HG03280 (cell line): ENCODE measurements around the gene SBF2.
"Not testable (repeated sequence)": the region's sequence is repeated elsewhere in the genome, so short reads cannot be mapped to it uniquely, and the experiment has no call there.

Experiments used
- ATAC-seq: cut with Tn5 transposase; IDR thresholded peaks from one replicate; pipeline ENCODE4 v1.9.1; 2021; ENCODE audit warnings: mild to moderate bottlenecking, moderate library complexity; ENCODE audit not compliant: unreplicated experiment

The SBF2 gene

GRCh38 chr11:10125522-10126133 lies 168.4 kb downstream of the SBF2 start:
- ATAC-seq = no peak

DNA sequence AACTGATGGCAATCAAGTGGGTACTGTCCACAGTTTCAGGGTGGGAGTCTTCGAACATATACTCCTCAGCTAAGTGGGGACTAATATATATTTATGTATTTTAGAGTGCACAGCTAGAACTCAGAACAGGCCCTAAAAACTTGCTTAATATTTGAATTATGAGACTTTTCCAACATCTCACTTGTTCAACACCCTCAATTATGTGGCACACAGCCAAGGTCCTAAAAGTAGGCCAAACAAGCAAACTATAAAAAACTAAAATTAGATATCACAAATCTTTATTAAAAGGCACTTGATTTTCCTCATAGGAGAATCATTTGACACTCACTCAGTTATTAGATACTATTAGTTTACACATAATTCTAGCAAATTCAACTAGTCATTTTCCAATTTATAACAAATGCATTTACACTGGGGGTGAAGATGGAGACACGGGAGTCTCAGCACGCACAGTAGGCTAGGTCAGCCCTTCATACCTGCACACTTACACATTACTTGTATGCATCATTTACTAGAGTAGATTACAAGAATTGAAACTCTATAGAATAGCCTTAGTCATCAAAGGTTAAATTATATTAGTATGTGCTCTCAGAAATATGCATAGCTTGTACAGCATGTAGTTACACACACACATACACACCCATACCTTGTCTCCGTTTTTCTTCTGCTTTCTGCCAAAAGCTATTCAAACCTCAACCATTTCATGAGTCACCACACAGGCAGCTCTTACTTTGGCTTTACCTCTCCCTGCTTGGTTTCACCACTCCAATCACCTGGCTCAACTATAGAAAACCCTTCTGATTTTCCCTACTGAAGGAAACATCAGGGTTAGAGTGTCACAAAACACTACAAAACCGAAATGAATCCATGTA lies 171.5 kb downstream of the SBF2 start:
- no peak for ATAC-seq

GRCh38 chr11:10118865-10119264 lies 175.2 kb downstream of the SBF2 start:
- no peak for ATAC-seq

DNA sequence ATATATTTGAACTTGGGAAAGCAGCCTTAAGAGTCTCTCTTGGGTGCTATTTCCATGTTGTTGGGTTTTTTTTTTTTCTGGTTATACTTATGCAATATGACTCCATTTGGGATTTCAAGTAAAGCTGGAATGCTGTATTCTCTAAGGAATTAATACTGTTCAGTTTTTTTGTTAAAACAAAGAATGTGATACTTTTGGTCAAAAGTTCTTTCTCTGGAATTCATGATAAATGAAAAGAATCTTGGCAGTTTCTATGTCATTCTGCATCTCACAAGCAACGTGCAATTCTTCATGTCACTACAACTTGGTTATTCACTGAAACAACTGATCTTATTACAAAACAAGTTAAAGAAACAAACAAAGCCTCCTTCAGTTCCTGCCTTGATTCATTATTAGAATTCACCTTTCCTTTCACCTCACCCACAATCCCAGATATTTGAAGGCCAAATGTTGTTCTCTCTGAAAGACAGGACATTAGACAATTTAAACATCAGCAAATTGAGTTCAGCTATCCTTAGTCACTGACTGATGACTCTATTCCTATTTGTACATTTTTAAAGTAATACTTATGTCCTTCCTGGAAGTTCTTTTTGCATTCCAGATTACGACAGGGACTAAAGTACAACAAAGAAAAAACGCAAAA lies 176.2 kb downstream of the SBF2 start:
- ATAC-seq = no peak

GRCh38 chr11:10116588-10116987 lies 177.4 kb downstream of the SBF2 start:
- no peak for ATAC-seq

GRCh38 chr11:10114593-10115404 lies 179.2 kb downstream of the SBF2 start:
- no peak for ATAC-seq

DNA sequence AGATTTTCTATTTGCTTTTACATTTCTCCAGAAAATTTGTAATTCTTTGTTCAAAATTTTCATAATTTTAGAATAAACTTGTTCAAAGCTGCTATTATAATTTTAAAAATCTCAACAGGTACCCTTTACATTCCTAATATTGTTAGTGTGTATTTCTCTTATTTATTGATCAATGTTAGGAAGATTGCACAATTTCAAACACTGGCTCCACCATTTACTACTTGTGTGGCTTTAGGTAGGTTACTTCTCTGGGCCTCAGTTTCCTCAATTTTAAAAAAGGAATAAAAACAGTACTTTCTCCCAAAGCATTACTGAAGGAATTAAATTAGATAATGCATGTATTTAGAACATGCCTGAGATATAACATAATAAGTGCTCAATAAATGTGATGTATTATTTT lies 180.2 kb downstream of the SBF2 start:
- no peak for ATAC-seq

- ATAC-seq = no peak
Measured at GRCh38 chr11:10109806-10110205, 184.2 kb downstream of the SBF2 start.

DNA sequence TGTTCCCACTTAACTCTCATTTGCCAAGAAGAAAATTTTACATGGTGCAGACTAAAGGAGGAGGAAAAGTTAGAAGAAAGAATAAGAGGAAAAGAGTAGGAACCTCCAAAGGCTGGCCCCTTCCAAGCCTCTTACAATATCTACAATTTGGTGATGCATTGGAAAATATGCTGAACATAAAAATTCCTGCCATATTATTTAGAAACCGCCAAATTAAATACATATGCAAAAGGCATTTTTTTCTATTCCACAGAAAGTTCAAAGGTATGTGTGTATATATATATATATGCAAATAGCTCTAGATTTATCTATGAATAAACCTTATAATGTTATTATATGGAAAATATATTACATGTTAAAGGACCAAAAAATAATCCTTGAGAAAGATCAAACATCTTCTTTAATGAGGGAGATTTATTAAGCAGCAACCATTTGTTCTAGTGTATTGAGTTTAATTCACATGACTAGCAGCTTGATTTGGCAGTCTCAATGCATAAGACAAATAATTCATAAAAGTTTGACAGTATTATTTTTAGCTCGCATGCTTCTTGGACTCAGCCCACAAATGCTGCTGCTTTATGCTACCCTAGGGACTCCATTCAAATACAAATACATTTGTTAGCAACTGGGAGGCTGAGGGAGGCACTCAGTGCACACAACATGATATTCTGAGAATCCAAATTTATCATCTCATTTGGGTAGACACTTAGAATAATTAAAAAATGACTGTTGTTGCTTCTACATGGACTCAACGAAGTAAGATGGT lies 184.9 kb downstream of the SBF2 start:
- ATAC-seq = no peak

DNA sequence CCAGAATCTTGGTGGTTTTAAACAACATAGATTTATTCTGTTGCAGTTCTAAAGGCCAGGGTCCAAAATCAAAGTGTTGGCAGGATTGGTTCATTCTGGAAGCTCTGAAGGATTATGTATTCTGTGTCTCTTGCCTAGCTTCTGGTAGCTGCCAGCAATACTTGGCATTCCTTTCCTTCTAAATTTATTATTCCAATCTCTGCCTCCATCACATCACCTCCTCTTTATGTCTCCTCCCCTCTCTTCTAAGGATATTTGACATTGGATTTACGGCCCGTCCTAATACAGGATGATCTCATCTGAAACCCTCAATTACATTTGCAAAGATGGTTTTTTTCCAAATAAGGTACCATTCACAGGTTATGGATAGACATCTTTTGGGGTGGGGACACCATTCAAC lies 186.5 kb downstream of the SBF2 start:
- ATAC-seq = no peak

DNA sequence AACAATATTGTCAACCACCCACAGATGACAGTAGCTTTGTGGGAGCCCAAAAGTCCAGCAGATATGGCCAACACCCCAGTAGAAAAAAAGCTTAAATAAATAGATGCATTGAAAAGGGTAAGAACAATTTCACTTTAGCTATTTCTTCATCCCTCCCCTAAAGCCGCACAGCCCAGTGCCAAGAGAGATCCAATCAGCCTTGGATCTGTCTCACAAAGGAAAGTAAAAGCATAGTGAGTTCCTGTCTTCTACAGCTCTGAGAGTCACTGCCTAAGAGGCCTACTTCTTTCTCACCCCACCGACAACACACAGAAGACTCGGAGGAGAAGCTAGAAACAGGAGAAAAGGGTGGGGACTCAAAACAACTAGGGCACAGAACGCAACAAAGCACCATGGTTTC lies 196.4 kb downstream of the SBF2 start:
- no peak for ATAC-seq

DNA sequence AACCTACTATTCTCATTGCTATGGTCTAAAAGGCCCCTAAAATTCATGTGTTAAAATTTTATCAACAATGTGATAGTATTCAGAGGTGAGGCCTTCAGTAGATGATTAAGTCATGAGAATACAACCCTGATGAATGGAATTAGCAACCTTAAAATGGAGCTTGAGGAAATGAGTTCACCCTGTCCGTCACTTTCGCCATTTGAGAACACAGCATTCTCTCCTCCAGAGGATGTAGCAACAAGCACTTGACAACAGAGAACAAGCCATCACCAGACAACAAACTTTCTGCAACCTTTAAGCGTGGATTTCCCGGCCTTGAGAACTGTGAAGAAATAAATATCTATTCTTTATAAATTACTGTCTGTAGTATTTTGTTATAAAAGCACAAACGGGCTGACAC lies 197.0 kb downstream of the SBF2 start:
- no peak for ATAC-seq

- ATAC-seq = no peak
Measured at GRCh38 chr11:10095412-10096208, 198.4 kb downstream of the SBF2 start.

- no peak for ATAC-seq
Measured at GRCh38 chr11:10092426-10092825, 201.6 kb downstream of the SBF2 start.

DNA sequence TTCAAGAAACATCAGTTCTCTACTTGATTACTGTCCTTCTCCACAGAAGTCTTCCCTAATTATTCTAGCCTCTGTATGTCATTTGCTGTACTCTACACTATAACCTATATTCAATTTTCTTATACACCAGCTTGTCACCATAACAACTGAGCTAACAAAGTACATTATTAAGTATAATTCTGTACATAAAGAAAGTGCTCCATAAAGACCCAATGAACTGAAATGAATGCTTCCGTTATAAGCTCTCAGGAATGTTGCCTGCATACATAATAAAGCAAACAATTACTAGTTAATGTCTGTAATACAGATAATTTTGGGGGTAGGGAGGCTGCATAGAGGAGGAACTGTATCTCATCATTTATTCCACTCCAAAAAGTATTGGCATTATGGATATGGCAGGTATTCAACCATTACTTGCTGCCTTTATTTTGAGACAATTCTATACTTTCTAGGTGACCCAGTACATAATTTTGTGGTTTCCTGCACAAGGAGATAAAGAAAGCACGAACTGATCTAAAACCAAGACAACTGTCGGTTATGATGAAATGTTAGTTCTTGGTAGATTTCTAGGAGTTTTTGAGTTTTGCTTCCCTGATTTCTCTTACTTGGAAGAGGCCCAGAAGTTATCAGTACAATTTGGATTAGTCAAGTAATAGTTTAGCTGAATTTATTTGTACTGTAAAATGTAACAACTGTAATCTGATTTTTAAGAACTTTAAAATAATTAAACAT lies 202.5 kb downstream of the SBF2 start:
- ATAC-seq = no peak

GRCh38 chr11:10087923-10088225 lies 206.1 kb downstream of the SBF2 start:
- ATAC-seq = not testable (repeated sequence)

DNA sequence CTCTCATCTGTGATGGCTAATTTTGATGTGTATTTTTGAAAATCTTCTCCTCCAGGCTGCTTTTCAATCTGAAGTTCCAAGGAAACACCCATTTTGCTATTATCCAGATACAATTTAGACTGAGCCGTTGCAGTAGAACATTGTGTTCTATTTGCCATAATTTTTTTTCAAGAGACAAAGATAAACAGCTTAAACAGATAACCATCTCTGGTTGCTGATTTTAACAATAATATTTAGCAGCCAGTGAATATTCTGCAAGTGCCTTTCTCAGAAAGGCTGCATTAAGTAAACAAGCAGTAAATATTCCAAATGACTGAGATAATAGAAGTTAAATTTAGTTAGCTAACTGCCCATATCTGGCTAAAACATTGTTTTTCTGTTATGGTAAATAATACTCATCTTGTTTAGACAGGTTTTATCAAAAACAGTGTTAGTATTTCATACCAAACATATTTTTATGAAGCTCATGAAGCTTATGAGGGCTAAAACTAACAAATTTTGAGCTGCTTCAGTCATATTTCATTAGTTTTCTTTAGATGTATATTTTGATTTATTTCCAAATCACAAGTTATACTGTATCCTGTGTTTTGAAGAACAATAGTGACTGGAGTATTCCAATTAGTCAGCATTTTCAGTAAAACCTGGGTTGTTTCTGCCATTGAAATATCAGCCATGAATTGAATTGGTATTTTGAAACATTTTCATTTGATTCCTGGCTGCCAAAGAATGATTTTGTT lies 206.7 kb downstream of the SBF2 start:
- no peak for ATAC-seq

DNA sequence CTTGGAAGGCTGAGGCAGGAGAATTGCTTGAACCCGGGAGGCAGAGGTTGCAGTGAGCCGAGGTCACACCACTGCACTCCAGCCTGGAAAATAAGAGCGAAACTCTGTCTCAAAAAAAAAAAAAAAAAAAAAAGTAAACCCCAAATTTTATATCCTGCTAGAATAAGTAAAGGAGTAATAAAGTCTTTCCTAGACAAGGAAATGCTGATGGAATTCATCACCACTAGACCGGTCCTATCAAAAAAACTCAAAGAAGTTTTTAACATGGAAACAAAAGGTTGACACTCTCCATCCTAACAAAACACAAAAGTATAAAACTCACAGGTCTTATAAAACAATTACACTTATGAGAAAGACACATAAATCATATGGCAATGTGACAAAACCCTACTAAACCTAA lies 213.9 kb downstream of the SBF2 start:
- ATAC-seq = no peak
